Measurements from ENCODE around the gene ZNF575.

DNA sequence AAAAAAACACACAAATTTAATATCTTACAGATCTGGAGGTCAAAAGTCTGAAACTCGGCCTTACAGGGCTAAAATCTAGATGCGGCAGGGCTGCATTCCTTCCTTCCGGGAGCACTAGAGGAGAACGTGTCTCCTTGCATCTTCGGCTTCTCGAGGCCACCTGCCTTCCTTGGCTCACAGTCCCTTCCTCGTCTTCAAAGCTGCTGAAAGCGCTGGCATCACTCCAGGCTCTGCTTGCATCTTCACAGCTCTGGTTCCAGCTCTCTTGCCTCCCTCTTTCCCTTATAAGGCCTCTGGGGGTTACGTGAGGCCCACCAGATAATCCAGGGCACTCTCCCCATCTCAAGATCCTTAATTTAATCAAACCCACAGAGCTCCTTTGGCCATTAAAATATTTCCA lies 31.8 kb downstream of the ZNF575 start:
- no peak for TF ChIP-seq ZNF596 (tag by site-specific recombination; IDR thresholded peaks at IDR 0.05)
- TF ChIP-seq, protein P1, sequence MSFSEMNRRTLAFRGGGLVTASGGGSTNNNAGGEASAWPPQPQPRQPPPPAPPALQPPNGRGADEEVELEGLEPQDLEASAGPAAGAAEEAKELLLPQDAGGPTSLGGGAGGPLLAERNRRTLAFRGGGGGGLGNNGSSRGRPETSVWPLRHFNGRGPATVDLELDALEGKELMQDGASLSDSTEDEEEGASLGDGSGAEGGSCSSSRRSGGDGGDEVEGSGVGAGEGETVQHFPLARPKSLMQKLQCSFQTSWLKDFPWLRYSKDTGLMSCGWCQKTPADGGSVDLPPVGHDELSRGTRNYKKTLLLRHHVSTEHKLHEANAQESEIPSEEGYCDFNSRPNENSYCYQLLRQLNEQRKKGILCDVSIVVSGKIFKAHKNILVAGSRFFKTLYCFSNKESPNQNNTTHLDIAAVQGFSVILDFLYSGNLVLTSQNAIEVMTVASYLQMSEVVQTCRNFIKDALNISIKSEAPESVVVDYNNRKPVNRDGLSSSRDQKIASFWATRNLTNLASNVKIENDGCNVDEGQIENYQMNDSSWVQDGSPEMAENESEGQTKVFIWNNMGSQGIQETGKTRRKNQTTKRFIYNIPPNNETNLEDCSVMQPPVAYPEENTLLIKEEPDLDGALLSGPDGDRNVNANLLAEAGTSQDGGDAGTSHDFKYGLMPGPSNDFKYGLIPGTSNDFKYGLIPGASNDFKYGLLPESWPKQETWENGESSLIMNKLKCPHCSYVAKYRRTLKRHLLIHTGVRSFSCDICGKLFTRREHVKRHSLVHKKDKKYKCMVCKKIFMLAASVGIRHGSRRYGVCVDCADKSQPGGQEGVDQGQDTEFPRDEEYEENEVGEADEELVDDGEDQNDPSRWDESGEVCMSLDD (tag by site-specific recombination; IDR thresholded peaks at IDR 0.05), result no peak
- TF ChIP-seq ZNF121 (tag by site-specific recombination; IDR thresholded peaks at IDR 0.05), result no peak
- no peak for TF ChIP-seq ZBTB17 (tag by site-specific recombination; IDR thresholded peaks at IDR 0.05)
- no peak for TF ChIP-seq ZNF792 (tag by site-specific recombination; IDR thresholded peaks at IDR 0.05)
- TF ChIP-seq ZNF239 (tag by site-specific recombination; IDR thresholded peaks at IDR 0.05), result no peak
- TF ChIP-seq, protein P2, sequence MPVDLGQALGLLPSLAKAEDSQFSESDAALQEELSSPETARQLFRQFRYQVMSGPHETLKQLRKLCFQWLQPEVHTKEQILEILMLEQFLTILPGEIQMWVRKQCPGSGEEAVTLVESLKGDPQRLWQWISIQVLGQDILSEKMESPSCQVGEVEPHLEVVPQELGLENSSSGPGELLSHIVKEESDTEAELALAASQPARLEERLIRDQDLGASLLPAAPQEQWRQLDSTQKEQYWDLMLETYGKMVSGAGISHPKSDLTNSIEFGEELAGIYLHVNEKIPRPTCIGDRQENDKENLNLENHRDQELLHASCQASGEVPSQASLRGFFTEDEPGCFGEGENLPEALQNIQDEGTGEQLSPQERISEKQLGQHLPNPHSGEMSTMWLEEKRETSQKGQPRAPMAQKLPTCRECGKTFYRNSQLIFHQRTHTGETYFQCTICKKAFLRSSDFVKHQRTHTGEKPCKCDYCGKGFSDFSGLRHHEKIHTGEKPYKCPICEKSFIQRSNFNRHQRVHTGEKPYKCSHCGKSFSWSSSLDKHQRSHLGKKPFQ (tag by site-specific recombination; IDR thresholded peaks at IDR 0.05), result no peak
- TF ChIP-seq, protein P3, sequence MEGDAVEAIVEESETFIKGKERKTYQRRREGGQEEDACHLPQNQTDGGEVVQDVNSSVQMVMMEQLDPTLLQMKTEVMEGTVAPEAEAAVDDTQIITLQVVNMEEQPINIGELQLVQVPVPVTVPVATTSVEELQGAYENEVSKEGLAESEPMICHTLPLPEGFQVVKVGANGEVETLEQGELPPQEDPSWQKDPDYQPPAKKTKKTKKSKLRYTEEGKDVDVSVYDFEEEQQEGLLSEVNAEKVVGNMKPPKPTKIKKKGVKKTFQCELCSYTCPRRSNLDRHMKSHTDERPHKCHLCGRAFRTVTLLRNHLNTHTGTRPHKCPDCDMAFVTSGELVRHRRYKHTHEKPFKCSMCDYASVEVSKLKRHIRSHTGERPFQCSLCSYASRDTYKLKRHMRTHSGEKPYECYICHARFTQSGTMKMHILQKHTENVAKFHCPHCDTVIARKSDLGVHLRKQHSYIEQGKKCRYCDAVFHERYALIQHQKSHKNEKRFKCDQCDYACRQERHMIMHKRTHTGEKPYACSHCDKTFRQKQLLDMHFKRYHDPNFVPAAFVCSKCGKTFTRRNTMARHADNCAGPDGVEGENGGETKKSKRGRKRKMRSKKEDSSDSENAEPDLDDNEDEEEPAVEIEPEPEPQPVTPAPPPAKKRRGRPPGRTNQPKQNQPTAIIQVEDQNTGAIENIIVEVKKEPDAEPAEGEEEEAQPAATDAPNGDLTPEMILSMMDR (tag by site-specific recombination; IDR thresholded peaks at IDR 0.05), result no peak
- TF ChIP-seq SETDB1 (IDR thresholded peaks at IDR 0.05; ENCODE audit: insufficient read length, low read length), result no peak
- TF ChIP-seq BCL11A (tag by site-specific recombination; IDR thresholded peaks at IDR 0.05; ENCODE audit: low read depth), result no peak
- TF ChIP-seq, protein P4, sequence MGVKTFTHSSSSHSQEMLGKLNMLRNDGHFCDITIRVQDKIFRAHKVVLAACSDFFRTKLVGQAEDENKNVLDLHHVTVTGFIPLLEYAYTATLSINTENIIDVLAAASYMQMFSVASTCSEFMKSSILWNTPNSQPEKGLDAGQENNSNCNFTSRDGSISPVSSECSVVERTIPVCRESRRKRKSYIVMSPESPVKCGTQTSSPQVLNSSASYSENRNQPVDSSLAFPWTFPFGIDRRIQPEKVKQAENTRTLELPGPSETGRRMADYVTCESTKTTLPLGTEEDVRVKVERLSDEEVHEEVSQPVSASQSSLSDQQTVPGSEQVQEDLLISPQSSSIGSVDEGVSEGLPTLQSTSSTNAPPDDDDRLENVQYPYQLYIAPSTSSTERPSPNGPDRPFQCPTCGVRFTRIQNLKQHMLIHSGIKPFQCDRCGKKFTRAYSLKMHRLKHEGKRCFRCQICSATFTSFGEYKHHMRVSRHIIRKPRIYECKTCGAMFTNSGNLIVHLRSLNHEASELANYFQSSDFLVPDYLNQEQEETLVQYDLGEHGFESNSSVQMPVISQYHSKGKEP (tag by site-specific recombination; IDR thresholded peaks at IDR 0.05), result no peak
- TF ChIP-seq ZNF274 (IDR thresholded peaks at IDR 0.05; ENCODE audit: low read length), result no peak
- no peak for TF ChIP-seq ZNF274 (tag by site-specific recombination; IDR thresholded peaks at IDR 0.05; ENCODE audit: borderline replicate concordance)

All from HEK293 (cell line).